Stimulated activated CD4-positive, alpha-beta T cell treated with anti-CD3 and anti-CD28 coated beads, Interleukin-4, amount 100 ng/mL, for 1 hour (primary cell): ENCODE data around the gene MID1.

Experiments used
- DNase-seq: peaks from one replicate; pipeline ENCODE4 v3.0.0-alpha.2; 2020

Gene MID1

GRCh38 chrX:10519761-10520160 is 100.6 kb downstream of the MID1 start:
- no peak for DNase-seq

- no peak for DNase-seq
These were observed 101.1 kb downstream of the MID1 start for GRCh38 chrX:10519278-10519677.

GRCh38 chrX:10518073-10518472 is 102.3 kb downstream of the MID1 start:
- DNase-seq: no peak

GRCh38 chrX:10516781-10517322 is 103.5 kb downstream of the MID1 start:
- no peak for DNase-seq

- DNase-seq: no peak
These were observed 105.5 kb downstream of the MID1 start for GRCh38 chrX:10514891-10515290.

GRCh38 chrX:10513974-10514373 is 106.4 kb downstream of the MID1 start:
- no peak for DNase-seq

- DNase-seq: no peak
These were observed 107.6 kb downstream of the MID1 start for GRCh38 chrX:10512741-10513140.

- DNase-seq: no peak
These were observed 108.1 kb downstream of the MID1 start for GRCh38 chrX:10512258-10512657.

GRCh38 chrX:10509397-10509796 is 111.0 kb downstream of the MID1 start:
- DNase-seq: no peak

GRCh38 chrX:10508891-10509290 is 111.5 kb downstream of the MID1 start:
- no peak for DNase-seq

- no peak for DNase-seq
These were observed 112.5 kb downstream of the MID1 start for GRCh38 chrX:10507876-10508275.

- DNase-seq: no peak
These were observed 113.2 kb downstream of the MID1 start for GRCh38 chrX:10507181-10507580.

GRCh38 chrX:10506781-10507180 is 113.6 kb downstream of the MID1 start:
- no peak for DNase-seq

- no peak for DNase-seq
These were observed 114.7 kb downstream of the MID1 start for GRCh38 chrX:10505726-10506125.

- DNase-seq: no peak
These were observed 117.4 kb downstream of the MID1 start for GRCh38 chrX:10502961-10503360.

- no peak for DNase-seq
These were observed 118.8 kb downstream of the MID1 start for GRCh38 chrX:10501611-10502010.

- no peak for DNase-seq
These were observed 123.9 kb downstream of the MID1 start for GRCh38 chrX:10496345-10496965.

GRCh38 chrX:10495677-10496076 is 124.7 kb downstream of the MID1 start:
- no peak for DNase-seq

- no peak for DNase-seq
These were observed 128.1 kb downstream of the MID1 start for GRCh38 chrX:10492250-10492649.

- no peak for DNase-seq
These were observed 134.0 kb downstream of the MID1 start for GRCh38 chrX:10486373-10486772.

GRCh38 chrX:10485326-10485725 is 135.1 kb downstream of the MID1 start:
- DNase-seq: no peak

GRCh38 chrX:10484683-10485247 is 135.6 kb downstream of the MID1 start:
- no peak for DNase-seq

- no peak for DNase-seq
These were observed 137.1 kb downstream of the MID1 start for GRCh38 chrX:10483191-10483831.

GRCh38 chrX:10482708-10483107 is 137.7 kb downstream of the MID1 start:
- no peak for DNase-seq
